PC-3 (cell line): Measurements from ENCODE around the gene BAIAP2. TPM values are rescaled to one million over a fixed set of nuclear protein-coding genes. Genes with fewer than 3 reads are reported as not detected.

Experiments used
- ATAC-seq: fragments of 200-7000 bp; cut with Tn5 transposase; 2 replicates; pipeline ENCODE4 v1.9.1; 2020; ENCODE audit warnings: mild to moderate bottlenecking, moderate library complexity
- BruUV-seq: library from RNA; stranded (reverse); fragments of 400-500 nt; replicated peaks from 2 replicates; lab custom pipeline; 2021; lab: Mats Ljungman, UMichigan
- CTCF ChIA-PET: fragments of 300-600 bp; sonication (Branson Sonifier 250); formaldehyde crosslinking; loops from one replicate; lab custom pipeline; 2022; ENCODE audit warnings: antibody characterized with exemption; lab: Charles Lee
- POLR2A ChIA-PET: fragments of 300-600 bp; sonication (Branson Sonifier 250); formaldehyde crosslinking; loops from one replicate; lab custom pipeline; 2022; ENCODE audit warnings: antibody characterized with exemption; ENCODE audit not compliant: unreplicated experiment; lab: Charles Lee
- DNase-seq: peaks from one replicate; pipeline ENCODE4 v3.0.0-alpha.2; 2015
- H2AFZ ChIP-seq: fragments of 300-600 bp; sonication (generic); 2 replicates; pipeline ENCODE4 v1.6.0; 2016; ENCODE audit warnings: antibody characterized with exemption, low read length
- H3F3A ChIP-seq: fragments of 300-600 bp; sonication (generic); one replicate; pipeline ENCODE4 v1.6.0; 2017; ENCODE audit warnings: antibody characterized with exemption, low read length, control low read depth, mild to moderate bottlenecking; ENCODE audit not compliant: unreplicated experiment
- H3K27ac ChIP-seq: fragments of 300-600 bp; sonication (generic); 2 replicates; pipeline ENCODE4 v1.5.1; 2016; ENCODE audit warnings: mild to moderate bottlenecking, low read length
- H3K27me3 ChIP-seq: fragments of 300-600 bp; sonication (generic); 2 replicates; pipeline ENCODE4 v1.6.1; 2016; ENCODE audit warnings: low read length, mixed read lengths
- H3K36me3 ChIP-seq: fragments of 300-600 bp; sonication (generic); 2 replicates; pipeline ENCODE4 v1.6.1; 2016; ENCODE audit warnings: low read depth, mixed run types, low read length, mixed read lengths
- H3K4me1 ChIP-seq: fragments of 300-600 bp; sonication (generic); 2 replicates; pipeline ENCODE4 v1.5.1; 2016; ENCODE audit warnings: low read length; ENCODE audit not compliant: insufficient read depth
- H3K4me2 ChIP-seq: fragments of 300-600 bp; sonication (generic); 2 replicates; pipeline ENCODE4 v1.6.0; 2016; ENCODE audit warnings: low read length
- H3K4me3 ChIP-seq: fragments of 300-600 bp; sonication (generic); 2 replicates; pipeline ENCODE4 v1.5.1; 2016; ENCODE audit warnings: mild to moderate bottlenecking, low read length, mixed read lengths
- H3K79me2 ChIP-seq: fragments of 300-600 bp; sonication (generic); 2 replicates; pipeline ENCODE4 v1.6.1; 2017; ENCODE audit warnings: low read length, mixed read lengths
- H3K9ac ChIP-seq: fragments of 300-600 bp; sonication (generic); 2 replicates; pipeline ENCODE4 v1.6.0; 2016; ENCODE audit warnings: mild to moderate bottlenecking, low read length
- H3K9me2 ChIP-seq: fragments of 300-600 bp; sonication (generic); replicated peaks from 2 replicates; pipeline ENCODE4 v1.6.1; 2016; ENCODE audit warnings: mixed run types, low read length, mixed read lengths
- H3K9me3 ChIP-seq: fragments of 300-600 bp; sonication (generic); 2 replicates; pipeline ENCODE4 v1.6.1; 2016; ENCODE audit warnings: low read length, mixed read lengths
- H4K20me1 ChIP-seq: fragments of 300-600 bp; sonication (generic); 2 replicates; pipeline ENCODE4 v1.6.1; 2016; ENCODE audit warnings: low read length, mixed read lengths
- EZH2 ChIP-seq: fragments of 300-600 bp; sonication (generic); IDR thresholded peaks from one replicate; pipeline ENCODE4 v1.6.1; 2017; ENCODE audit warnings: antibody characterized with exemption, mild to moderate bottlenecking, low read length; ENCODE audit not compliant: unreplicated experiment
- EZH2phosphoT487 ChIP-seq: fragments of 300-600 bp; sonication (generic); IDR thresholded peaks from 2 replicates; pipeline ENCODE4 v1.6.1; 2018; ENCODE audit warnings: mild to moderate bottlenecking, antibody characterized with exemption, low read length, borderline replicate concordance
- intact Hi-C: fragments of 100-400 bp; cut with micrococcal nuclease; formaldehyde crosslinking; loops from 2 replicates; pipeline ENCODE4 v1.9.0; 2023
- total RNA-seq: library from RNA; depleted of rRNA; stranded (reverse); fragments of >200 nt; gene quantifications from 2 replicates; pipeline ENCODE4 v1.2.3, GENCODE V29; 2014
- TF ChIP-seq, protein P1 (sequence below): fragments of 300-600 bp; sonication (generic); conservative IDR thresholded peaks from 2 replicates; pipeline ENCODE4 v1.5.1; 2017; ENCODE audit warnings: antibody characterized with exemption, low read depth, mild to moderate bottlenecking, low read length

Gene BAIAP2
- total RNA-seq, 1 experiment from 2014 or later, result 56.9 TPM

- H3K9me2 ChIP-seq, result no peaks in the 10 kb centered on the region
- TF ChIP-seq EZH2 (no peak), EZH2phosphoT487 (no peak)
- TF ChIP-seq, protein P1, sequence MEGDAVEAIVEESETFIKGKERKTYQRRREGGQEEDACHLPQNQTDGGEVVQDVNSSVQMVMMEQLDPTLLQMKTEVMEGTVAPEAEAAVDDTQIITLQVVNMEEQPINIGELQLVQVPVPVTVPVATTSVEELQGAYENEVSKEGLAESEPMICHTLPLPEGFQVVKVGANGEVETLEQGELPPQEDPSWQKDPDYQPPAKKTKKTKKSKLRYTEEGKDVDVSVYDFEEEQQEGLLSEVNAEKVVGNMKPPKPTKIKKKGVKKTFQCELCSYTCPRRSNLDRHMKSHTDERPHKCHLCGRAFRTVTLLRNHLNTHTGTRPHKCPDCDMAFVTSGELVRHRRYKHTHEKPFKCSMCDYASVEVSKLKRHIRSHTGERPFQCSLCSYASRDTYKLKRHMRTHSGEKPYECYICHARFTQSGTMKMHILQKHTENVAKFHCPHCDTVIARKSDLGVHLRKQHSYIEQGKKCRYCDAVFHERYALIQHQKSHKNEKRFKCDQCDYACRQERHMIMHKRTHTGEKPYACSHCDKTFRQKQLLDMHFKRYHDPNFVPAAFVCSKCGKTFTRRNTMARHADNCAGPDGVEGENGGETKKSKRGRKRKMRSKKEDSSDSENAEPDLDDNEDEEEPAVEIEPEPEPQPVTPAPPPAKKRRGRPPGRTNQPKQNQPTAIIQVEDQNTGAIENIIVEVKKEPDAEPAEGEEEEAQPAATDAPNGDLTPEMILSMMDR, result no peak
- no peak overlapping the region for H2AFZ ChIP-seq
- H3K9me3 ChIP-seq, result no peaks in the 10 kb centered on the region
- TSS peak; percentile 71 for BruUV-seq
- H3K36me3 ChIP-seq, result peaks cover 3% of the 10 kb centered on the region; the same call in 1 of the 2 replicates
- H3K79me2 ChIP-seq, result peaks cover 58% of the 10 kb centered on the region
- H3K4me3 ChIP-seq, result peak overlapping the region; percentile 92
- H3F3A ChIP-seq, result no peaks in the 10 kb centered on the region
- POLR2A ChIA-PET, result no interaction called here
- H3K27ac ChIP-seq, result peak overlapping the region; percentile 77; the same call in 1 of the 2 replicates
- DNase-seq (peak; percentile 38), ATAC-seq (peak; percentile 0; the same call in 1 of the 2 replicates)
- no peaks in the 10 kb centered on the region for H3K27me3 ChIP-seq
- CTCF ChIA-PET, result no interaction called here
- intact Hi-C loops, result loop anchor here (1.0 kb wide), 1 partner anchor 60 kb away; no protein-coding TSS in a partner anchor
- peak overlapping the region; percentile 91 for H3K4me2 ChIP-seq
- H3K9ac ChIP-seq, result peak overlapping the region; percentile 64
- H3K4me1 ChIP-seq, result peaks cover 44% of the 10 kb centered on the region
- H4K20me1 ChIP-seq, result peaks cover 49% of the 10 kb centered on the region
These were observed 708 bp downstream of the BAIAP2 start for GRCh38 chr17:81035521-81036196.

DNA sequence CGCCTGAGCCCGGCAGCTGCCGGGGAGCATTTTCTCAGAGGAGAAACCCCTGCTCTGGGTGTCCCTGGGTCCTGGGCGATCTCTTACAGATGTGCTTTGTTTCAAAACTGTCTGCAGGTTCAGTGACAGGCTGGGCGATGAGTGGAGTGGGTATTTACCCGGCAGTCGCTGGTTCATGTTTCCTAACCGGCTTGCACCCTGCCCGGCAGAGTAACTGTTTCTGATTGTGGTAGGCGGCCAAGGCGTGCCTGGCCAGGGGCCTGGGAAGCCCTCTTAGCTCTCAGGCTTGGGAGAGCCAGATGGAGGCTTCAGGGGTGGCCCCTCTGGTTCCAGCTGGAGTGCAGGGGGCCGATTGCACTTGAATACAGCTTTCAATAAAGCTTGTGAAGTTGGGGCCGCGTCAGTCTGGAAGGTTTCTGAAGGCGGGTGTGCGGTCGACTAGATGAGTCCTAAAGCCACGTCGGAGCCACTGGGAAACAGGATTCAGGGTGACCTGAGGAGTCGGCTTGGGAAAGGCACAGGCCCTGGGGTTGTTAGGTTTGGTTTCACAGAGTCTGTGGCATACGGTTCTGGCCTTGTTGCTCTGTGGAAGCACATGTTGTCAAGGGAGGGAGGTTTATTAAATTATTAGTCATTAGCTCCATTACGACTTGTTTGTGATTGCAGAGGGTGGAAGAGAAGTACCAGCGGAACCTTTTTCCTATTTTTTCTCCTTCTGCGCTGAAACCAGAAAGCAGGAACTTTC is 1.4 kb downstream of the BAIAP2 start:
- ChIA-PET POLR2A (interaction anchor here (0.7 kb wide), 2 partner anchors 14 to 65 kb away, joined by 3 read pairs; no protein-coding TSS in a partner anchor), CTCF (interaction anchor here (0.6 to 1.8 kb wide), 2 partner anchors 61 to 149 kb away, joined by 5 to 8 read pairs; no protein-coding TSS in a partner anchor)
- TF ChIP-seq EZH2, result no peak
- TF ChIP-seq, protein P1, result no peak
- no peak for TF ChIP-seq EZH2phosphoT487
- Histone ChIP-seq H3K4me2 (peak overlapping the region; percentile 91), H3K9me3 (no peaks in the 10 kb centered on the region), H3K4me1 (peaks cover 51% of the 10 kb centered on the region), H3F3A (no peaks in the 10 kb centered on the region), H3K27me3 (no peaks in the 10 kb centered on the region), H3K36me3 (peaks cover 3% of the 10 kb centered on the region; the same call in 1 of the 2 replicates), H4K20me1 (peaks cover 56% of the 10 kb centered on the region), H3K9ac (peak overlapping the region; percentile 64), H3K79me2 (peaks cover 65% of the 10 kb centered on the region), H3K27ac (peak overlapping the region; percentile 77), H3K4me3 (peak overlapping the region; percentile 92), H3K9me2 (no peaks in the 10 kb centered on the region), H2AFZ (no peak overlapping the region)
- intact Hi-C loops, result no loop called here
- ATAC-seq, result peak; percentile 7
- no TSS peak for BruUV-seq
- peak; percentile 50 for DNase-seq
